LoVo (cell line): Measurements from ENCODE around the gene ASTN1.

Source experiments
- DNase-seq: peaks from one replicate; pipeline ENCODE4 v3.0.0-alpha.2; 2016; ENCODE audit warnings: low spot score

ASTN1 gene

GRCh38 chr1:177164380-177165068, at the start of gene ASTN1:
Gene ASTN1 (minus strand): TSS chr1:177164712. CDS start chr1:177164676, 36 bp downstream.
- DNase-seq: no peak

- DNase-seq: no peak
Observed at GRCh38 chr1:177211231-177211630, 46.7 kb upstream of the ASTN1 start.

GRCh38 chr1:177210071-177210470, 45.6 kb upstream of the ASTN1 start:
- DNase-seq: no peak

GRCh38 chr1:177209357-177209756, 44.8 kb upstream of the ASTN1 start:
- peak; percentile 73 for DNase-seq

- DNase-seq: no peak
Observed at GRCh38 chr1:177208920-177209319, 44.4 kb upstream of the ASTN1 start.

GRCh38 chr1:177206831-177207355, 42.4 kb upstream of the ASTN1 start:
- DNase-seq: no peak

- DNase-seq: no peak
Observed at GRCh38 chr1:177200290-177200689, 35.8 kb upstream of the ASTN1 start.

- no peak for DNase-seq
Observed at GRCh38 chr1:177198243-177198642, 33.7 kb upstream of the ASTN1 start.

- DNase-seq: no peak
Observed at GRCh38 chr1:177190308-177190970, 25.9 kb upstream of the ASTN1 start.

GRCh38 chr1:177186639-177187038, 22.1 kb upstream of the ASTN1 start:
- no peak for DNase-seq

GRCh38 chr1:177185209-177185608, 20.7 kb upstream of the ASTN1 start:
- DNase-seq: no peak

- DNase-seq: no peak
Observed at GRCh38 chr1:177183836-177184235, 19.3 kb upstream of the ASTN1 start.

GRCh38 chr1:177181631-177182291, 17.2 kb upstream of the ASTN1 start:
- peak; percentile 52 for DNase-seq

GRCh38 chr1:177181280-177181630, 16.7 kb upstream of the ASTN1 start:
- DNase-seq: no peak

GRCh38 chr1:177174921-177175634, 10.6 kb upstream of the ASTN1 start:
- DNase-seq: no peak

GRCh38 chr1:177173976-177174375, 9.5 kb upstream of the ASTN1 start:
- no peak for DNase-seq

GRCh38 chr1:177172866-177173265, 8.4 kb upstream of the ASTN1 start:
- DNase-seq: no peak

GRCh38 chr1:177172272-177172671, 7.8 kb upstream of the ASTN1 start:
- DNase-seq: no peak

GRCh38 chr1:177171536-177172123, 7.1 kb upstream of the ASTN1 start:
- no peak for DNase-seq

- no peak for DNase-seq
Observed at GRCh38 chr1:177170756-177171535, 6.4 kb upstream of the ASTN1 start, which contains the start of gene BRINP2. Gene BRINP2 (plus strand): TSS chr1:177170958. CDS start chr1:177229877, 58,919 bp downstream.

- DNase-seq: no peak
Observed at GRCh38 chr1:177165069-177165439, 542 bp upstream of the ASTN1 start.
